GM23338 (cell line): ENCODE measurements around the gene UTP11.

Experiments
- TF ChIP-seq, protein P1 (sequence below), 2 experiments: fragments of 200-600 bp in 1 of 2; sonication (generic) in 1 of 2; conservative IDR thresholded peaks; 2 replicates each; pipeline versions ENCODE4 v1.5.1 to v1.6.1; 2016 to 2017; ENCODE audit warnings: antibody characterized with exemption in 2 of 2, low read depth in 2 of 2, mild to moderate bottlenecking in 2 of 2, moderate library complexity in 1 of 2
- TF ChIP-seq, protein P2 (sequence below): IDR thresholded peaks from 2 replicates; pipeline ENCODE4 v1.6.1; 2016; ENCODE audit warnings: antibody characterized with exemption

DNA sequence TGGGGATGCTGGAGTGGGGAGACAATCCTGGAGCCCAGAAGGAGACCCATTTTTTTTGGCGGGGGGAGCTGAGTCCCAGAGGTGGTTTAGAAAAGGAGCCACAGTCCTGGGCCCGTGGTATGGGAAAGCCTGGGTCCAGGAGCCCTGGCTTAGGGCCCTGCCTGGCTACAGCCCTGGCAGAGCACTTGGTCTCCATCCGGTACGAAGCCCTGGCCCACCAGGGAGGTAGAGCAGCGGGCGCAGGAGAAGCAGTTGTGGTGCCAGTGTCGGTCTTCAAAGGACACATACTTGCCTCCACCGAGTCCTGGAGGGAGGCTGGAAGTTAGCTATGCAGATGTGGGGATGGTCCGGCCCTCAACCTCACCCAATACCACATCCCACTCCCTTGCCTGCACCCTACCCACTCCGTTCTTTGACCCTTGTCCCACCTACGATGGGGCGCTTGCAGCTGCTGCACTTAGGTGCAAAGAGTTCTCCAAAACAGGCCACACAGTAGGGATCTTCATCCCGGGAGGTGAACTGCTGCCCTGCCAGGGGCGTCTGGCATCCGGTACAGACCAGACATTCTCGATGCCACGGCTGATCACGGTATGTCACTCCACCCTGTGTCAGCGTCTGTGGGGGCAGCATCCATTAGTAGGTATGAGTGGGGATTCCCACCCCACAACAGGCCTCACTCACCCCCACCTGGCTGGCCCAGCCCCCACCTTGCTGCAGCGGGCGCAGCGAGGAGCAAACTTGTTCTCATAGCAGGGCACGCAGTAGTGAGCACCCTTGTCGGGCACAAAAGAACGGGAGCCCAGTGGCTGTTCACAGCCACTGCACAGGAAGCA lies 15.1 kb upstream of the UTP11 start:
- TF ChIP-seq, protein P1, sequence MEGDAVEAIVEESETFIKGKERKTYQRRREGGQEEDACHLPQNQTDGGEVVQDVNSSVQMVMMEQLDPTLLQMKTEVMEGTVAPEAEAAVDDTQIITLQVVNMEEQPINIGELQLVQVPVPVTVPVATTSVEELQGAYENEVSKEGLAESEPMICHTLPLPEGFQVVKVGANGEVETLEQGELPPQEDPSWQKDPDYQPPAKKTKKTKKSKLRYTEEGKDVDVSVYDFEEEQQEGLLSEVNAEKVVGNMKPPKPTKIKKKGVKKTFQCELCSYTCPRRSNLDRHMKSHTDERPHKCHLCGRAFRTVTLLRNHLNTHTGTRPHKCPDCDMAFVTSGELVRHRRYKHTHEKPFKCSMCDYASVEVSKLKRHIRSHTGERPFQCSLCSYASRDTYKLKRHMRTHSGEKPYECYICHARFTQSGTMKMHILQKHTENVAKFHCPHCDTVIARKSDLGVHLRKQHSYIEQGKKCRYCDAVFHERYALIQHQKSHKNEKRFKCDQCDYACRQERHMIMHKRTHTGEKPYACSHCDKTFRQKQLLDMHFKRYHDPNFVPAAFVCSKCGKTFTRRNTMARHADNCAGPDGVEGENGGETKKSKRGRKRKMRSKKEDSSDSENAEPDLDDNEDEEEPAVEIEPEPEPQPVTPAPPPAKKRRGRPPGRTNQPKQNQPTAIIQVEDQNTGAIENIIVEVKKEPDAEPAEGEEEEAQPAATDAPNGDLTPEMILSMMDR (conservative IDR thresholded peaks at IDR 0.05; ENCODE audit: low read depth in 2 of 2), result no peak
- TF ChIP-seq, protein P2, sequence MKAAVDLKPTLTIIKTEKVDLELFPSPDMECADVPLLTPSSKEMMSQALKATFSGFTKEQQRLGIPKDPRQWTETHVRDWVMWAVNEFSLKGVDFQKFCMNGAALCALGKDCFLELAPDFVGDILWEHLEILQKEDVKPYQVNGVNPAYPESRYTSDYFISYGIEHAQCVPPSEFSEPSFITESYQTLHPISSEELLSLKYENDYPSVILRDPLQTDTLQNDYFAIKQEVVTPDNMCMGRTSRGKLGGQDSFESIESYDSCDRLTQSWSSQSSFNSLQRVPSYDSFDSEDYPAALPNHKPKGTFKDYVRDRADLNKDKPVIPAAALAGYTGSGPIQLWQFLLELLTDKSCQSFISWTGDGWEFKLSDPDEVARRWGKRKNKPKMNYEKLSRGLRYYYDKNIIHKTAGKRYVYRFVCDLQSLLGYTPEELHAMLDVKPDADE, result no peak
